HCT116 (cell line): ENCODE results near the gene SERTAD2. TPM values are rescaled to one million over a fixed set of nuclear protein-coding genes. Genes with fewer than 3 reads are reported as not detected.

Experiments used
- ATAC-seq: fragments of 200-7000 bp; cut with Tn5 transposase; 2 replicates; pipeline ENCODE4 v1.9.1; 2020; ENCODE audit warnings: mild to moderate bottlenecking, moderate library complexity
- BruUV-seq: library from RNA; stranded (reverse); fragments of 400-500 nt; replicated peaks from 2 replicates; lab custom pipeline; 2021; lab: Mats Ljungman, UMichigan
- CTCF ChIA-PET: fragments of 300-600 bp; sonication (Branson Sonifier 250); formaldehyde crosslinking; loops from one replicate; lab custom pipeline; 2021; ENCODE audit warnings: antibody characterized with exemption; lab: Charles Lee
- POLR2A ChIA-PET: fragments of 300-600, 350-600 bp; sonication (Branson Sonifier 250); formaldehyde crosslinking; loops from one replicate; lab custom pipeline; 2021; ENCODE audit warnings: antibody characterized with exemption; lab: Charles Lee
- RAD21 ChIA-PET, 2 experiments: fragments of 300-600 bp; sonication (Branson Sonifier 250); formaldehyde crosslinking; loops; one replicate each; lab custom pipeline; 2023; ENCODE audit warnings: low total read pairs in 2 of 2; ENCODE audit not compliant: uncharacterized antibody in 2 of 2, unreplicated experiment in 2 of 2, low non-redundant PET in 1 of 2; lab: Charles Lee
- DNase-seq: peaks from one replicate; pipeline ENCODE4 v3.0.0-alpha.2; 2010; ENCODE audit warnings: low read depth, low spot score
- H2AFZ ChIP-seq: fragments of 200-600 bp; shearing (Covaris generic), sonication (generic); 2 replicates; pipeline ENCODE4 v1.6.1; 2017; ENCODE audit warnings: low read depth, mixed run types, mixed read lengths, antibody characterized with exemption, low read length; ENCODE audit not compliant: poor library complexity, severe bottlenecking
- H3K27ac ChIP-seq: 2 replicates; pipeline ENCODE4 v1.5.1; 2012; ENCODE audit warnings: low read depth, low read length
- H3K27me3 ChIP-seq: fragments of 200-600 bp; sonication (generic); 2 replicates; pipeline ENCODE4 v1.6.1; 2016; ENCODE audit warnings: mixed run types, low read length, mixed read lengths; ENCODE audit not compliant: insufficient read depth
- H3K36me3 ChIP-seq, 2 experiments: fragments of 200-500 bp in 1 of 2; fragments of 200-600 bp in 1 of 2; sonication (Bioruptor generic) in 1 of 2; sonication (generic) in 1 of 2; 2 replicates each; pipeline versions ENCODE4 v1.5.1 to v1.6.1; 2014 to 2016; ENCODE audit warnings: low read length in 2 of 2, inconsistent platforms in 1 of 2, mixed read lengths in 1 of 2, mixed run types in 1 of 2; ENCODE audit not compliant: insufficient read depth in 2 of 2, control insufficient read depth in 1 of 2
- H3K4me1 ChIP-seq, 2 experiments: fragments of 200-600 bp in 1 of 2; sonication (generic) in 1 of 2; 2 replicates each; pipeline versions ENCODE4 v1.5.1 to v1.6.1; 2012 to 2017; ENCODE audit warnings: low read length in 2 of 2, inconsistent platforms in 1 of 2, mild to moderate bottlenecking in 1 of 2, mixed read lengths in 1 of 2, mixed run types in 1 of 2, moderate library complexity in 1 of 2; ENCODE audit not compliant: insufficient read depth in 2 of 2, control insufficient read depth in 1 of 2
- H3K4me2 ChIP-seq: fragments of 200-600 bp; sonication (generic); 2 replicates; pipeline ENCODE4 v1.6.1; 2017; ENCODE audit warnings: mixed run types, low read length, mixed read lengths
- H3K4me3 ChIP-seq, 2 experiments: fragments of 200-600 bp in 1 of 2; sonication (generic) in 1 of 2; replicated peaks in 1 of 2; 2 replicates each; pipeline ENCODE4 v1.5.1; 2011 to 2016; ENCODE audit warnings: low read length in 2 of 2, control low read depth in 1 of 2, low read depth in 1 of 2, mild to moderate bottlenecking in 1 of 2, mixed read lengths in 1 of 2, mixed run types in 1 of 2
- H3K79me2 ChIP-seq: fragments of 200-600 bp; sonication (generic); 2 replicates; pipeline ENCODE4 v1.6.1; 2017; ENCODE audit warnings: mild to moderate bottlenecking, mixed run types, low read length, moderate library complexity, mixed read lengths; ENCODE audit not compliant: insufficient read depth
- H3K9ac ChIP-seq: fragments of 200-600 bp; sonication (generic); 2 replicates; pipeline ENCODE4 v1.6.1; 2016; ENCODE audit warnings: low read length, mixed read lengths
- H3K9me2 ChIP-seq: fragments of 200-600 bp; sonication (generic), shearing (Covaris generic); 2 replicates; pipeline ENCODE4 v1.6.1; 2017; ENCODE audit warnings: mixed run types, mild to moderate bottlenecking, moderate library complexity; ENCODE audit not compliant: insufficient read depth
- H3K9me3 ChIP-seq, 2 experiments: fragments of 200-500 bp in 1 of 2; fragments of 200-600 bp in 1 of 2; sonication (Bioruptor generic) in 1 of 2; sonication (generic) in 1 of 2; 2 replicates each; pipeline ENCODE4 v1.6.1; 2014 to 2017; ENCODE audit warnings: low read length in 2 of 2, mixed read lengths in 2 of 2, inconsistent platforms in 1 of 2, low read depth in 1 of 2, mild to moderate bottlenecking in 1 of 2, mixed run types in 1 of 2, moderate library complexity in 1 of 2; ENCODE audit not compliant: control insufficient read depth in 1 of 2, insufficient read depth in 1 of 2
- H4K20me1 ChIP-seq: fragments of 200-600 bp; sonication (generic), shearing (Covaris generic); 2 replicates; pipeline ENCODE4 v1.6.1; 2017; ENCODE audit warnings: mixed run types, mild to moderate bottlenecking, moderate library complexity; ENCODE audit not compliant: insufficient read depth
- CBX3 ChIP-seq: IDR thresholded peaks from 2 replicates; pipeline ENCODE4 v1.6.1; 2012; ENCODE audit warnings: low read depth
- CEBPB ChIP-seq: IDR thresholded peaks from 2 replicates; pipeline ENCODE4 v1.6.1; 2012; ENCODE audit warnings: low read depth
- EZH2phosphoT487 ChIP-seq: fragments of 200-600 bp; IDR thresholded peaks from 2 replicates; pipeline ENCODE4 v1.6.1; 2018; ENCODE audit warnings: antibody characterized with exemption, borderline replicate concordance
- POLR2A ChIP-seq: IDR thresholded peaks from 2 replicates; pipeline ENCODE4 v1.7.0; 2011; ENCODE audit warnings: borderline replicate concordance; ENCODE audit not compliant: insufficient read depth, insufficient read length; ENCODE audit errors: extremely low read depth
- RAD21 ChIP-seq: IDR thresholded peaks from 2 replicates; pipeline ENCODE4 v1.6.1; 2012; ENCODE audit warnings: low read depth, mild to moderate bottlenecking
- REST ChIP-seq: IDR thresholded peaks from 2 replicates; pipeline ENCODE4 v1.6.1; 2012; ENCODE audit warnings: low read depth
- TCF7L2 ChIP-seq: IDR thresholded peaks from 2 replicates; pipeline ENCODE4 v1.7.0; 2011; ENCODE audit warnings: borderline replicate concordance, inconsistent platforms; ENCODE audit not compliant: insufficient read depth, insufficient read length; ENCODE audit errors: extremely low read depth
- intact Hi-C: fragments of 100-400 bp; cut with micrococcal nuclease; formaldehyde crosslinking; loops from 2 replicates; pipeline ENCODE4 v1.10.0; 2022
- total RNA-seq: library from RNA; stranded (reverse); gene quantifications from one replicate; pipeline ENCODE4 v1.2.1, GENCODE V29; 2021; ENCODE audit not compliant: unreplicated experiment

Gene SERTAD2
- total RNA-seq, 1 experiment from 2014 or later, result 80.1 TPM

GRCh38 chr2:64697297-64698176 lies 43.8 kb upstream of the SERTAD2 start (continued):
- TF ChIP-seq REST (no peak), POLR2A (no peak), CBX3 (no peak), TCF7L2 (no peak)
- TF ChIP-seq, all 23 proteins: peak for 0

GRCh38 chr2:64696636-64697035 lies 42.9 kb upstream of the SERTAD2 start:
- H2AFZ ChIP-seq, result no peak overlapping the region
- H4K20me1 ChIP-seq, result no peaks in the 10 kb centered on the region
- ATAC-seq (no peak), DNase-seq (no peak)
- no peaks in the 10 kb centered on the region for H3K9me3 ChIP-seq
- intact Hi-C loops, result no loop called here
- no peak overlapping the region for H3K4me3 ChIP-seq
- no peak for TF ChIP-seq CBX3
- no peak for TF ChIP-seq CEBPB
- no peak for TF ChIP-seq TCF7L2
- TF ChIP-seq EZH2phosphoT487, result no peak
- TF ChIP-seq RAD21, result no peak
- ChIA-PET RAD21 (no interaction called here), CTCF (interaction anchor here (1.4 kb wide), 1 partner anchor 43 kb away, joined by 4 read pairs; the partner anchor contains the start of gene SERTAD2), POLR2A (no interaction called here)
- H3K9me2 ChIP-seq, result no peaks in the 10 kb centered on the region
- H3K36me3 ChIP-seq, result no peaks in the 10 kb centered on the region
- no peak overlapping the region for H3K4me2 ChIP-seq
- no peak overlapping the region for H3K9ac ChIP-seq
- no peak overlapping the region for H3K27ac ChIP-seq
- peaks cover 7 to 42% of the 10 kb centered on the region in 2 experiments; a peak in 3 of 4 replicates for H3K4me1 ChIP-seq
- H3K27me3 ChIP-seq, result no peaks in the 10 kb centered on the region
- BruUV-seq, result no TSS peak
- H3K79me2 ChIP-seq, result peaks cover 13% of the 10 kb centered on the region; the same call in 1 of the 2 replicates
